Epithelial cell of proximal tubule (primary cell): Measurements from ENCODE around the gene TRABD. TPM values are rescaled to one million over a fixed set of nuclear protein-coding genes. Genes with fewer than 3 reads are reported as not detected.

Experiments used
- DNase-seq: peaks from one replicate; pipeline ENCODE4 v3.0.0-alpha.2; 2011; ENCODE audit warnings: low read depth
- H3K4me3 ChIP-seq: 2 replicates; pipeline ENCODE4 v1.5.1; 2011; ENCODE audit warnings: low read depth, mild to moderate bottlenecking, low read length
- total RNA-seq: library from RNA; depleted of rRNA; stranded (reverse); fragments of >200 nt; gene quantifications from 2 replicates; pipeline ENCODE4 v1.2.3, GENCODE V29; 2015
- TF ChIP-seq, protein P1 (sequence below): conservative IDR thresholded peaks from 2 replicates; pipeline ENCODE4 v1.5.1; 2012; ENCODE audit warnings: low read depth, mild to moderate bottlenecking, low read length

Gene TRABD
- total RNA-seq, 1 donor from 2014 or later: 55.5 TPM

GRCh38 chr22:50210378-50211139 lies 24.8 kb downstream of the TRABD start:
- TF ChIP-seq, protein P1, sequence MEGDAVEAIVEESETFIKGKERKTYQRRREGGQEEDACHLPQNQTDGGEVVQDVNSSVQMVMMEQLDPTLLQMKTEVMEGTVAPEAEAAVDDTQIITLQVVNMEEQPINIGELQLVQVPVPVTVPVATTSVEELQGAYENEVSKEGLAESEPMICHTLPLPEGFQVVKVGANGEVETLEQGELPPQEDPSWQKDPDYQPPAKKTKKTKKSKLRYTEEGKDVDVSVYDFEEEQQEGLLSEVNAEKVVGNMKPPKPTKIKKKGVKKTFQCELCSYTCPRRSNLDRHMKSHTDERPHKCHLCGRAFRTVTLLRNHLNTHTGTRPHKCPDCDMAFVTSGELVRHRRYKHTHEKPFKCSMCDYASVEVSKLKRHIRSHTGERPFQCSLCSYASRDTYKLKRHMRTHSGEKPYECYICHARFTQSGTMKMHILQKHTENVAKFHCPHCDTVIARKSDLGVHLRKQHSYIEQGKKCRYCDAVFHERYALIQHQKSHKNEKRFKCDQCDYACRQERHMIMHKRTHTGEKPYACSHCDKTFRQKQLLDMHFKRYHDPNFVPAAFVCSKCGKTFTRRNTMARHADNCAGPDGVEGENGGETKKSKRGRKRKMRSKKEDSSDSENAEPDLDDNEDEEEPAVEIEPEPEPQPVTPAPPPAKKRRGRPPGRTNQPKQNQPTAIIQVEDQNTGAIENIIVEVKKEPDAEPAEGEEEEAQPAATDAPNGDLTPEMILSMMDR: no peak
- no peak for DNase-seq
- no peak overlapping the region for H3K4me3 ChIP-seq

DNA sequence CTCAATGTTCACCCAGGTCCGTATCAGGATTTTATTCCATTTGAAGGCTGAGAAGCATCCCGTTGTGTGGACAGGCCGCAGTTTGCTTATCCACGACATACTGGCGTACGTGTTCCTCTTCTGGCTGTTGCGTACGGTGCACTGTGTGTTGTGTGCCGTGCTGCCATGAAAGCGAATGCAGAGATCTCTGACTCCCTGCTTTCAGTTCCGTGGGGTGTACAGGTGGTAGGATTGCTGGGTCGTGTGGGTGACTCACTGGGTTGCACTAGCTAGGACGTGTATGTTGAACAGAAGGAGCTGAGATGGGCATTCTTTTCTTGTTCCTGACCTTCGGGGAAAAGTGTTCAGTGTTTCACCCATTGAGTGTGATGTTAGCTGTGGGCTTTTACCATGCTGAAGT lies 25.4 kb downstream of the TRABD start:
- TF ChIP-seq, protein P1: no peak
- no peak for DNase-seq
- no peak overlapping the region for H3K4me3 ChIP-seq

GRCh38 chr22:50213263-50213662 lies 27.6 kb downstream of the TRABD start:
- TF ChIP-seq, protein P1: no peak
- no peak for DNase-seq
- H3K4me3 ChIP-seq: no peak overlapping the region

GRCh38 chr22:50215297-50216054 lies 29.8 kb downstream of the TRABD start:
- TF ChIP-seq, protein P1: no peak
- no peak for DNase-seq
- no peak overlapping the region for H3K4me3 ChIP-seq

DNA sequence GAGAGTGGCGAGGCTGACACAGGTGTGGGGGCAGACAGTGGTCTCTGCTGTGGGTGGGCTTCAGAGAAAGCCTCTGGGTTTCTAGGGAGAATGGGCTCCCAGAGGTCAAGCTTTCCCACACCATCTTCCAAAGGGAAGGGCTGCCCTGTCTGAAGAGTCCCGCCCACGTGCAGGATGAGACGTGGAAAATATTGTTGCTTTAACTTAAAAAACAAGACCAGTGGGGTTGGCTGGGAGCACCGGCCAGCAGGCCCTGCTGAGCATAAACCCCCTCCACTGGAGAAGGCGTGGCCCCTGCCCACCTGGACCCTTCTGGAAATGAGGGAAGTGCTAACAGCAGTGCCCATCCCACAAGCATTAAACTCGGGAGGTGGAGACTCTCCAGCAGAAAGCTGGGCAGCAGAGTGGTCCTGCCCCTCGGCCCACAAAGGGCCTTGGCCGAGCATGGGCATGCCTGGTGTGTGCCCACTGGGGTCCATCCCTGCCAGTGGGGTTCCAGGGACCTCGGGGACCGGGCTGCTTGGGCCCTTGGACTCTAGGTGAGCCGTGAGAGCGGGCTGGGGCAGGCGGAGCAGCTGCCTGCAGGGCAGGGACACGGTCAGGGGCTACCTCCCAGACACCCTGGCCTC lies 30.5 kb downstream of the TRABD start:
- no peak for DNase-seq
- TF ChIP-seq, protein P1: no peak
- no peak overlapping the region for H3K4me3 ChIP-seq

DNA sequence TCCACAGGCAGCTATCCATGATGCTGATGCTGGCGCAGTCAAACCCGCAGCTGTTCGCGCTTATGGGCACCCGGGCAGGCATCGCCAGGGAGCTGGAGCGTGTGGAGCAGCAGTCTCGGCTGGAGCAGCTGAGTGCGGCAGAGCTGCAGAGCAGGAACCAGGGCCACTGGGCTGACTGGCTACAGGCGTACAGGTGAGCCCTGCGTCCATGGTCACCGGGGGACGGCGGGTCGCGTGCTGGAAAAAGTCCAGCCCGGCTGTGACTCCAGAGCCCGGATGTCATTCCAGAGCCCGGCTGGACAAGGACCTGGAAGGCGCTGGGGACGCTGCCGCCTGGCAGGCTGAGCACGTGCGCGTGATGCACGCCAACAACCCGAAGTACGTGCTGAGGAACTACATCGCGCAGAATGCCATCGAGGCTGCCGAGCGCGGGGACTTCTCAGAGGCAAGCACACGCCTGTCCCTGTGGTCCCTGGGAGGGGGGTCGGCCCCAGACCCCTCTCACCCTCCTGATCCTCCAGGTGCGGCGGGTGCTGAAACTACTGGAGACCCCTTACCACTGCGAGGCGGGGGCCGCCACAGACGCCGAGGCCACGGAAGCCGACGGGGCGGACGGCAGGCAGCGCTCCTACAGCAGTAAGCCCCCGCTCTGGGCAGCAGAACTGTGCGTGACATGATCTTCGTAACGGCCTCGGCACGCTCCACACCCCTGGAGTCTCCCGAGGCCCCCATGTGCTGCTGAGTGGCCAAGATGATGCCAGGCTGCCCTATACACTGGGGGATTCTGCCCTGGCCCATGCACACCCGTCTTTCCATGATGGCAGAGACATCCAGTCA lies 31.2 kb downstream of the TRABD start:
- no peak for DNase-seq

More for the DNA sequence above, 31.2 kb downstream of the TRABD start:
- TF ChIP-seq, protein P1: no peak
- H3K4me3 ChIP-seq: no peak overlapping the region
